Measurements from ENCODE around the gene FAM118A. TPM values are rescaled to one million over a fixed set of nuclear protein-coding genes. Genes with fewer than 3 reads are reported as not detected.

Gene FAM118A
- total and polyA plus RNA-seq, 8 donors: 12.0 to 747 (median 53.7) TPM

- WGBS, 5 donors: 56 to 85% (median 81%) methylated on average over 6 to 14 of the region's 14 CpGs
- intact Hi-C loops (cut with DNase I; ENCODE audit: low total_unique reads): no loop called here
Measured at GRCh38 chr22:45262931-45263462, 46.7 kb upstream of the FAM118A start.

GRCh38 chr22:45263463-45264269, 46.1 kb upstream of the FAM118A start:
- H3K27me3 ChIP-seq: peaks cover 0 to 10% (median 0%) of the 10 kb centered on the region in 3 donors
- WGBS, 5 donors: 18 to 30% (median 25%) methylated on average over 17 of the region's 17 CpGs
- peaks cover 5 to 30% (median 18%) of the 10 kb centered on the region in 4 donors for H3K4me1 ChIP-seq
- H3K27ac ChIP-seq: peak overlapping the region in 3 of 5 donors; percentile 23 to 45 (median 37)
- H3K36me3 ChIP-seq: no peaks in the 10 kb centered on the region
- no peak overlapping the region for H3K4me3 ChIP-seq
- no peaks in the 10 kb centered on the region for H3K9me3 ChIP-seq
- peak; percentile 78 to 90 for DNase-seq
- intact Hi-C loops (cut with DNase I; ENCODE audit: low total_unique reads): no loop called here
- TF ChIP-seq CTCF (IDR thresholded peaks at IDR 0.05) (peak in 5 of 7 experiments; percentile 65 to 83 (median 66)), POLR2A (IDR thresholded peaks at IDR 0.05) (no peak), POLR2AphosphoS5 (IDR thresholded peaks at IDR 0.05) (peak in 2 of 3 donors; percentile 4 to 70), EP300 (IDR thresholded peaks at IDR 0.05) (no peak)

More at GRCh38 chr22:45262931-45263462, 46.7 kb upstream of the FAM118A start:
- H3K27ac ChIP-seq: peak overlapping the region in 2 of 5 donors; percentile 23 to 37
- H3K9me3 ChIP-seq: no peaks in the 10 kb centered on the region
- H3K27me3 ChIP-seq: peaks cover 0 to 7% (median 0%) of the 10 kb centered on the region in 3 donors
- no peak for TF ChIP-seq POLR2A (IDR thresholded peaks at IDR 0.05)
- no peak for TF ChIP-seq EP300 (IDR thresholded peaks at IDR 0.05)
- TF ChIP-seq POLR2AphosphoS5 (IDR thresholded peaks at IDR 0.05): no peak
- no peak for TF ChIP-seq CTCF (IDR thresholded peaks at IDR 0.05)
- H3K4me3 ChIP-seq: no peak overlapping the region
- DNase-seq: no peak
- H3K36me3 ChIP-seq: no peaks in the 10 kb centered on the region
- H3K4me1 ChIP-seq: peaks cover 3 to 23% (median 12%) of the 10 kb centered on the region in 4 donors

- H3K4me1 ChIP-seq: peaks cover 5 to 49% (median 31%) of the 10 kb centered on the region in 4 donors
- H3K27me3 ChIP-seq: peaks cover 0 to 14% (median 0%) of the 10 kb centered on the region in 3 donors
- DNase-seq: no peak
- no peaks in the 10 kb centered on the region for H3K36me3 ChIP-seq
- intact Hi-C loops (cut with DNase I; ENCODE audit: low total_unique reads): no loop called here
- H3K27ac ChIP-seq: no peak overlapping the region
- TF ChIP-seq POLR2A (IDR thresholded peaks at IDR 0.05): no peak
- no peak for TF ChIP-seq POLR2AphosphoS5 (IDR thresholded peaks at IDR 0.05)
- no peak for TF ChIP-seq CTCF (IDR thresholded peaks at IDR 0.05)
- TF ChIP-seq EP300 (IDR thresholded peaks at IDR 0.05): no peak
- 56 to 78% (median 63%) methylated on average over 7 of the region's 7 CpGs for WGBS, 5 donors
- no peak overlapping the region for H3K4me3 ChIP-seq
- H3K9me3 ChIP-seq: no peaks in the 10 kb centered on the region
Measured at GRCh38 chr22:45265535-45265934, 44.2 kb upstream of the FAM118A start.

- Histone ChIP-seq H3K27ac (peak overlapping the region in 3 of 5 donors; percentile 4 to 63 (median 59)), H3K4me1 (peaks cover 5 to 56% (median 35%) of the 10 kb centered on the region in 4 donors), H3K9me3 (no peaks in the 10 kb centered on the region), H3K4me3 (peak overlapping the region; percentile 52 to 69 (median 60)), H3K27me3 (peaks cover 0 to 14% (median 0%) of the 10 kb centered on the region in 3 donors), H3K36me3 (no peaks in the 10 kb centered on the region)
- no peak for TF ChIP-seq POLR2AphosphoS5 (IDR thresholded peaks at IDR 0.05)
- TF ChIP-seq POLR2A (IDR thresholded peaks at IDR 0.05): no peak
- TF ChIP-seq EP300 (IDR thresholded peaks at IDR 0.05): no peak
- TF ChIP-seq CTCF (IDR thresholded peaks at IDR 0.05): no peak
- intact Hi-C loops (cut with DNase I; ENCODE audit: low total_unique reads): no loop called here
- DNase-seq: peak; percentile 36 to 76
- WGBS, 5 donors: 2% methylated on average over 22 to 46 of the region's 47 CpGs
Measured at GRCh38 chr22:45268167-45268957, 41.4 kb upstream of the FAM118A start.

All from stomach (tissue), 9 donors.